Measurements from ENCODE around the gene KLHL3.

Gene KLHL3

DNA sequence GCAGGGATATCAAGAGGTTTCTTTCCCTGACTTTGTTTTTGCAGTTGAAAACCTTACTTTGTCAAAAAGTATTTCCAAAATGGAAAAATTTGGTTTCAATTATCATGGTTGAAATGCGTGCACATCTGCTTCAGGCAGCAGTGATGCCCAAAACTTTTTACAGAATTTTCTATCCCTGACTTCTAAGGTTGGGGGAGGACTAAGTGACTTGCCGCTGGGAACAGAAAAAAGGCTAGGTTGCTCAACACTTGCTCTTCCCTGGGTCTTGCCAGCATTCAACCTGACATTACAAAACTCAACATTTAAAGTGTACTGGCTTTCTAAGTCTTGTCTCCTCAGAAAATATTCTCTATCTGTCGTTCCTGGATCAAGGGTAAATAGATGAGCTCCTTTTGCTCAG is 4.7 kb downstream of the KLHL3 start:
- TF ChIP-seq HDGF (IDR thresholded peaks at IDR 0.05; ENCODE audit: borderline replicate concordance) (no peak), FOXM1 (IDR thresholded peaks at IDR 0.05; ENCODE audit: borderline replicate concordance) (no peak), NFRKB (IDR thresholded peaks at IDR 0.05) (no peak), FOXK2 (IDR thresholded peaks at IDR 0.05) (no peak), LEF1 (IDR thresholded peaks at IDR 0.05; ENCODE audit: borderline replicate concordance) (no peak), L3MBTL2 (conservative IDR thresholded peaks at IDR 0.05) (no peak), TARDBP (IDR thresholded peaks at IDR 0.05) (no peak), ZNF384 (IDR thresholded peaks at IDR 0.05) (no peak), BHLHE40 (IDR thresholded peaks at IDR 0.05; ENCODE audit: borderline replicate concordance) (no peak), SP1 (IDR thresholded peaks at IDR 0.05) (no peak), FOXA1 (IDR thresholded peaks at IDR 0.05) (no peak), CTBP1 (IDR thresholded peaks at IDR 0.05; ENCODE audit: borderline replicate concordance) (no peak), ELF4 (IDR thresholded peaks at IDR 0.05) (no peak), SUZ12 (IDR thresholded peaks at IDR 0.05) (no peak), ARNT (IDR thresholded peaks at IDR 0.05) (no peak)
- TF ChIP-seq, protein P1, sequence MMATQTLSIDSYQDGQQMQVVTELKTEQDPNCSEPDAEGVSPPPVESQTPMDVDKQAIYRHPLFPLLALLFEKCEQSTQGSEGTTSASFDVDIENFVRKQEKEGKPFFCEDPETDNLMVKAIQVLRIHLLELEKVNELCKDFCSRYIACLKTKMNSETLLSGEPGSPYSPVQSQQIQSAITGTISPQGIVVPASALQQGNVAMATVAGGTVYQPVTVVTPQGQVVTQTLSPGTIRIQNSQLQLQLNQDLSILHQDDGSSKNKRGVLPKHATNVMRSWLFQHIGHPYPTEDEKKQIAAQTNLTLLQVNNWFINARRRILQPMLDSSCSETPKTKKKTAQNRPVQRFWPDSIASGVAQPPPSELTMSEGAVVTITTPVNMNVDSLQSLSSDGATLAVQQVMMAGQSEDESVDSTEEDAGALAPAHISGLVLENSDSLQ (IDR thresholded peaks at IDR 0.05): no peak
- ChIA-PET POLR2A (interaction anchor here (1.2 kb wide), 1 partner anchor 24 kb away, joined by 3 read pairs; no protein-coding TSS in a partner anchor), CTCF (no interaction called here)
- no peak for DNase-seq (ENCODE audit: extremely low spot score)

DNA sequence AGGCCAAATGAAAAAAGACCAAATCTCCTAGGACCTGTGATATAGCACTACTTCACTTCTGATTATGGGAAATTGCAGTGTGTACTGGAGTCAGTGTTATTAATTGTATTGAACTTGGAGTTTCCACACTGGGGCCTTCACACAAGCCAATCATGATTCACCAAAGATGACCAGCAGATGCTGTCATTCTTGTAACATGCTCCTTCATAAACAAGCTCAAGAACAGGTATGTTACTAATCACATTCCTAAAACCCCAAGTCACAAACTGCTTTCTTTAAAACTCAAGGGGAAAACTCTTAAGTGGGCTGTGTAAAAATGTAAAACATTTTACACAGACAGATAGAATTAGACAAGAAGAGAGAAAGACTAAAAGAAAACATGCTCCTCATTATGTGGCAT is 5.6 kb downstream of the KLHL3 start:
- ChIA-PET CTCF (interaction anchor here (0.9 kb wide), 1 partner anchor 12 kb away, joined by 5 read pairs; no protein-coding TSS in a partner anchor), POLR2A (interaction anchor here (1.2 kb wide), 1 partner anchor 24 kb away, joined by 3 read pairs; no protein-coding TSS in a partner anchor)
- TF ChIP-seq ELF4 (IDR thresholded peaks at IDR 0.05) (no peak), TARDBP (IDR thresholded peaks at IDR 0.05) (no peak), FOXA1 (IDR thresholded peaks at IDR 0.05) (no peak), BHLHE40 (IDR thresholded peaks at IDR 0.05; ENCODE audit: borderline replicate concordance) (no peak), ARNT (IDR thresholded peaks at IDR 0.05) (no peak), SP1 (IDR thresholded peaks at IDR 0.05) (no peak), CTBP1 (IDR thresholded peaks at IDR 0.05; ENCODE audit: borderline replicate concordance) (no peak), L3MBTL2 (conservative IDR thresholded peaks at IDR 0.05) (no peak), NFRKB (IDR thresholded peaks at IDR 0.05) (no peak), LEF1 (IDR thresholded peaks at IDR 0.05; ENCODE audit: borderline replicate concordance) (no peak), HDGF (IDR thresholded peaks at IDR 0.05; ENCODE audit: borderline replicate concordance) (no peak), FOXM1 (IDR thresholded peaks at IDR 0.05; ENCODE audit: borderline replicate concordance) (no peak), ZNF384 (IDR thresholded peaks at IDR 0.05) (no peak), FOXK2 (IDR thresholded peaks at IDR 0.05) (no peak), SUZ12 (IDR thresholded peaks at IDR 0.05) (no peak)
- TF ChIP-seq, protein P1 (IDR thresholded peaks at IDR 0.05): no peak
- DNase-seq (ENCODE audit: extremely low spot score): no peak

DNA sequence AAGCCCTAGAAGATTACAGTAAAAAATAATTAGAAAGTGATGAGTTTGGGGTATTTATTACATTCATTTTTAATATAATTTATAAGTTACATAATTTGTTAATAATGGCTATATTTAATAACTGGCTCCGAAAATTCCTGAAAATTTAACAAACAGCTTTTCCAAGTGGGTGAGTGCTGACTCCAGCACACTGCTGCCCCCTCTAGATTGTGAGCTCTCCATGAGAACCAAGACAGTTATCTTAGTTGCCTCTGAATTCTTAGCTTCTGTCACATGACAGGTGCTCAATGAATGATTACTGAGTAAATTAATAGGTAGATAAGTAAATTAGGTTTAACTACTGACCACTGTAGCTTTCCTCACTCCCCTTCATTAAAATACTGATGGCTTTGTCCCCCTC is 7.8 kb downstream of the KLHL3 start:
- CTCF ChIA-PET: interaction anchor here (1.3 to 2.9 kb wide), 3 partner anchors 14 to 98 kb away, joined by 3 to 9 read pairs (median 6); no protein-coding TSS in a partner anchor
- no peak for DNase-seq (ENCODE audit: extremely low spot score)
- POLR2A ChIA-PET: no interaction called here
- no peak for TF ChIP-seq ELF4 (IDR thresholded peaks at IDR 0.05)

DNA sequence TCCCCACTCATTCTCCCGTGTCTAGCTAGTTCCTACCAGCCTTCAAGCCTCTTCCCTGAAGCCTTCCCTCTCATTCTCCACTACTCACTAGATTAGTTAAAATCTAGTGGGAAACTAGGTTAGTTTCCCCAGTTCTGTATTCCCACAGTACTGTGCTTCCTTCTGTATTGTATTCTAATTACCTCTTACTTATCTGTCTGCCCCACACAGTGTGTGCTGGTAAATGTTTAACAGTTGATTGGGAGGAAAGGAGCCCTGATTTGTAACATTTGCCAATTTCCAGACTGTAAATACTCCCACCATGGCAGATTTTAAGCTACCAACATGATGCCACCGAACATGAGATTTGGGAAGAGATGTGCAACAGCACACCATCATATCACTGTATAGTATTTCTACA is 8.3 kb downstream of the KLHL3 start:
- POLR2A ChIA-PET: no interaction called here
- DNase-seq (ENCODE audit: extremely low spot score): no peak
- CTCF ChIA-PET: interaction anchor here (1.3 to 2.9 kb wide), 3 partner anchors 15 to 98 kb away, joined by 3 to 9 read pairs (median 6); no protein-coding TSS in a partner anchor
- TF ChIP-seq FOXK2 (IDR thresholded peaks at IDR 0.05) (no peak), HDGF (IDR thresholded peaks at IDR 0.05; ENCODE audit: borderline replicate concordance) (no peak), FOXM1 (IDR thresholded peaks at IDR 0.05; ENCODE audit: borderline replicate concordance) (no peak), FOXA1 (IDR thresholded peaks at IDR 0.05) (no peak), CTBP1 (IDR thresholded peaks at IDR 0.05; ENCODE audit: borderline replicate concordance) (no peak), TARDBP (IDR thresholded peaks at IDR 0.05) (no peak), BHLHE40 (IDR thresholded peaks at IDR 0.05; ENCODE audit: borderline replicate concordance) (no peak), LEF1 (IDR thresholded peaks at IDR 0.05; ENCODE audit: borderline replicate concordance) (no peak), ARNT (IDR thresholded peaks at IDR 0.05) (no peak), ZNF384 (IDR thresholded peaks at IDR 0.05) (no peak), SUZ12 (IDR thresholded peaks at IDR 0.05) (no peak), NFRKB (IDR thresholded peaks at IDR 0.05) (no peak), L3MBTL2 (conservative IDR thresholded peaks at IDR 0.05) (no peak), SP1 (IDR thresholded peaks at IDR 0.05) (no peak), ELF4 (IDR thresholded peaks at IDR 0.05) (no peak)
- TF ChIP-seq, protein P1 (IDR thresholded peaks at IDR 0.05): no peak

DNA sequence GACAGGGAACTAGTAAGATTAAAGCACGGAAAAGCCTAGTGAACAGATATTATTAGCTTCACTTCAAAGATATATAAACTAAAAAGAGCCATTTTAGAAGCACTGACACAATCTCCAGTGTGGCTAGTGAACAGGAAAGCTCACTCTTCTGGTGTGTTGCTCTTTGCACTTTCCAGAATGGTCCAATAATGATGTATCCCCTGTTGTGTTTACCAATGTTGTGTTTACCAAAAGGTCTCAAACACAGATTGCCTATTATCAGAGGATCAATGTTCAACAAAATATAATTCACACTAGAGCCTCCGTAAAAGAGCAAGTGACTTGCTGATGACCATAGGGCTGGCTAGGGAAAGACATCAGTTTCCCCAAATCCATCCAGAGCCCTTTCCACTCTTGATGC is 11.6 kb downstream of the KLHL3 start:
- TF ChIP-seq ZNF384 (IDR thresholded peaks at IDR 0.05) (no peak), HDGF (IDR thresholded peaks at IDR 0.05; ENCODE audit: borderline replicate concordance) (no peak), SUZ12 (IDR thresholded peaks at IDR 0.05) (no peak), ARNT (IDR thresholded peaks at IDR 0.05) (no peak)
- DNase-seq (ENCODE audit: extremely low spot score): no peak
- CTCF ChIA-PET: no interaction called here
- POLR2A ChIA-PET: no interaction called here

DNA sequence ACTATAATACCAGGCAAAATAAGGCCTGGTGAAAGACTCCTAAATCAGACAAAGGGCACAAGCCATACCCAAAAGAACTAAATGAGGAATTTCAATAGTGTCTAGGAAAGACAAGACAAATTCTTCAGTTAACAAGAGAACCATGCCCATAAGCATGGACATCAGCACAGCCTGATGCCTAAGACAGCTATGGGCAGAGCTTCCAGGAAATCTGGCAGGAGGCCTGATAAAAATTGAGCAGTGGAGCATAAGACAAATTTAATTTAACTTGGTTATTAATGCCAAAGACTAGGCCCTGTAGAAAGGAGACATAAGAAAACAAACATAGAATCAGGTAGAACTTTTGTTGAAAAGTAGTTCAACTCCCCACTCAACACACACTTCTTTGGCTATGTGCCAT is 17.3 kb downstream of the KLHL3 start:
- CTCF ChIA-PET: interaction anchor here (0.7 to 0.8 kb wide), 2 partner anchors 58 to 512 kb away, joined by 3 read pairs; no protein-coding TSS in a partner anchor
- POLR2A ChIA-PET: no interaction called here
- TF ChIP-seq CTBP1 (IDR thresholded peaks at IDR 0.05; ENCODE audit: borderline replicate concordance) (no peak), SUZ12 (IDR thresholded peaks at IDR 0.05) (no peak), SP1 (IDR thresholded peaks at IDR 0.05) (no peak), TARDBP (IDR thresholded peaks at IDR 0.05) (no peak), LEF1 (IDR thresholded peaks at IDR 0.05; ENCODE audit: borderline replicate concordance) (no peak), ELF4 (IDR thresholded peaks at IDR 0.05) (no peak), ARNT (IDR thresholded peaks at IDR 0.05) (no peak), NFRKB (IDR thresholded peaks at IDR 0.05) (no peak), FOXM1 (IDR thresholded peaks at IDR 0.05; ENCODE audit: borderline replicate concordance) (no peak), FOXK2 (IDR thresholded peaks at IDR 0.05) (no peak), FOXA1 (IDR thresholded peaks at IDR 0.05) (no peak), L3MBTL2 (conservative IDR thresholded peaks at IDR 0.05) (no peak), ZNF384 (IDR thresholded peaks at IDR 0.05) (no peak), BHLHE40 (IDR thresholded peaks at IDR 0.05; ENCODE audit: borderline replicate concordance) (no peak), HDGF (IDR thresholded peaks at IDR 0.05; ENCODE audit: borderline replicate concordance) (no peak)
- TF ChIP-seq, protein P1 (IDR thresholded peaks at IDR 0.05): no peak
- DNase-seq (ENCODE audit: extremely low spot score): no peak
